Naive thymus-derived CD4-positive, alpha-beta T cell (primary cell): ENCODE measurements around the gene ATP8B3. TPM values are rescaled to one million over a fixed set of nuclear protein-coding genes. Genes with fewer than 3 reads are reported as not detected.

Experiments
- ATAC-seq: fragments of 150-1000 bp; cut with Tn5 transposase; 2 replicates; pipeline ENCODE4 v1.10.0; 2021; ENCODE audit warnings: mild to moderate bottlenecking, moderate library complexity
- CTCF ChIA-PET: fragments of 350-600 bp; sonication (Branson Sonifier 250); formaldehyde crosslinking; loops from one replicate; lab custom pipeline; 2021; ENCODE audit warnings: antibody characterized with exemption; lab: Charles Lee
- POLR2A ChIA-PET: fragments of 350-600 bp; sonication (Branson Sonifier 250); formaldehyde crosslinking; loops from one replicate; lab custom pipeline; 2021; ENCODE audit warnings: antibody characterized with exemption, inconsistent platforms; lab: Charles Lee
- DNase-seq, 9 donors: peaks; one replicate each; pipeline versions ENCODE4 v3.0.0 to v3.0.0-alpha.2; 2020 to 2022; ENCODE audit warnings: mixed read lengths in 1 of 9
- H3K27ac ChIP-seq: one replicate; pipeline ENCODE4 v1.7.0; 2013; ENCODE audit warnings: mild to moderate bottlenecking, low read depth, low read length, moderate library complexity
- H3K27me3 ChIP-seq, 2 donors: one replicate each; pipeline ENCODE4 v1.7.0; 2013; ENCODE audit warnings: low read length in 2 of 2, mild to moderate bottlenecking in 2 of 2, moderate library complexity in 2 of 2; ENCODE audit not compliant: control insufficient read depth in 2 of 2, insufficient read depth in 2 of 2
- H3K36me3 ChIP-seq, 3 experiments: 1 replicate in 2 of 3; 2 replicates in 1 of 3; pipeline ENCODE4 v1.7.0; 2013; ENCODE audit warnings: low read length in 3 of 3, mild to moderate bottlenecking in 3 of 3, moderate library complexity in 1 of 3; ENCODE audit not compliant: insufficient read depth in 3 of 3, control insufficient read depth in 2 of 3
- H3K4me1 ChIP-seq, 2 donors: one replicate each; pipeline ENCODE4 v1.7.0; 2013; ENCODE audit warnings: low read length in 2 of 2, mild to moderate bottlenecking in 2 of 2, moderate library complexity in 1 of 2; ENCODE audit not compliant: control insufficient read depth in 2 of 2, insufficient read depth in 2 of 2
- H3K4me3 ChIP-seq: 2 replicates; pipeline ENCODE4 v1.7.0; 2013; ENCODE audit warnings: mild to moderate bottlenecking, low read length
- H3K9me3 ChIP-seq, 3 experiments: 1 replicate in 2 of 3; 2 replicates in 1 of 3; pipeline ENCODE4 v1.7.0; 2013; ENCODE audit warnings: low read length in 3 of 3; ENCODE audit not compliant: control insufficient read depth in 2 of 3
- H3K27ac Mint-ChIP-seq, 9 donors: one replicate each; pipeline ENCODE4 v1.8.0; 2020 to 2022; ENCODE audit warnings: mixed read lengths in 9 of 9, mild to moderate bottlenecking in 8 of 9, moderate library complexity in 5 of 9, inconsistent platforms in 2 of 9
- H3K27me3 Mint-ChIP-seq, 5 donors: one replicate each; pipeline ENCODE4 v1.8.0; 2021 to 2022; ENCODE audit warnings: mixed read lengths in 5 of 5, mild to moderate bottlenecking in 1 of 5
- H3K36me3 Mint-ChIP-seq, 5 donors: one replicate each; pipeline ENCODE4 v1.8.0; 2020 to 2022; ENCODE audit warnings: mixed read lengths in 5 of 5, mild to moderate bottlenecking in 3 of 5, inconsistent platforms in 1 of 5
- H3K4me1 Mint-ChIP-seq, 7 donors: one replicate each; pipeline ENCODE4 v1.8.0; 2020 to 2022; ENCODE audit warnings: mixed read lengths in 7 of 7, mild to moderate bottlenecking in 3 of 7, inconsistent platforms in 1 of 7
- H3K4me3 Mint-ChIP-seq, 10 donors: one replicate each; pipeline ENCODE4 v1.8.0; 2020 to 2022; ENCODE audit warnings: mild to moderate bottlenecking in 10 of 10, mixed read lengths in 10 of 10, moderate library complexity in 6 of 10, inconsistent platforms in 2 of 10
- H3K9me3 Mint-ChIP-seq, 11 donors: one replicate each; pipeline ENCODE4 v1.8.0; 2020 to 2022; ENCODE audit warnings: mixed read lengths in 11 of 11, mild to moderate bottlenecking in 4 of 11, inconsistent platforms in 1 of 11, moderate library complexity in 1 of 11
- intact Hi-C, 2 donors: fragments of 100-400 bp; cut with micrococcal nuclease; formaldehyde crosslinking; loops; one replicate each; pipeline ENCODE4 v1.15.1; 2023
- polyA plus RNA-seq, 2 donors: library from polyadenylated mRNA; unstranded; fragments of 300-500 nt; fragmentation: Illumina TruSeq; gene quantifications; one replicate each; pipeline ENCODE4 v1.2.3, GENCODE V29; 2021
- total RNA-seq, 6 experiments: library from RNA in 5 of 6; stranded (reverse) in 5 of 6; gene quantifications; 1 replicate in 5 of 6; 2 replicates in 1 of 6; pipeline ENCODE4 v1.2.3 and lab custom pipeline; 2021 to 2026

Gene ATP8B3
- total and polyA plus RNA-seq, 7 experiments from 2014 or later = 0.83 to 15.3 (median 3.2) TPM

GRCh38 chr19:1839658-1840540 lies 27.8 kb upstream of the ATP8B3 start:
- H3K27ac ChIP-seq = no peak overlapping the region
- Mint-ChIP-seq H3K27me3 (no peaks in the 10 kb centered on the region), H3K4me1 (peaks cover 19 to 68% (median 44%) of the 10 kb centered on the region in 7 donors), H3K4me3 (peak overlapping the region in 3 of 10 donors; percentile 18 to 23 (median 21)), H3K36me3 (no peaks in the 10 kb centered on the region), H3K27ac (peak overlapping the region in 2 of 9 donors; percentile 33 to 65), H3K9me3 (no peaks in the 10 kb centered on the region)
- ATAC-seq (no peak), DNase-seq (no peak)
- no peaks in the 10 kb centered on the region for H3K27me3 ChIP-seq
- no peak overlapping the region for H3K4me3 ChIP-seq
- CTCF ChIA-PET = no interaction called here
- POLR2A ChIA-PET = interaction anchor here (1.6 kb wide), 1 partner anchor 10 kb away, joined by 4 read pairs; no protein-coding TSS in a partner anchor
- H3K36me3 ChIP-seq = peaks cover 0 to 29% (median 0%) of the 10 kb centered on the region in 3 experiments
- intact Hi-C loops = no loop called here
- H3K9me3 ChIP-seq = no peaks in the 10 kb centered on the region
- H3K4me1 ChIP-seq = peaks cover 0 to 19% of the 10 kb centered on the region in 2 donors

GRCh38 chr19:1837625-1838105 lies 25.6 kb upstream of the ATP8B3 start:
- Mint-ChIP-seq H3K9me3 (no peaks in the 10 kb centered on the region), H3K4me3 (peak overlapping the region in 1 of 10 donors; percentile 23), H3K36me3 (no peaks in the 10 kb centered on the region), H3K27me3 (no peaks in the 10 kb centered on the region), H3K27ac (no peak overlapping the region), H3K4me1 (peaks cover 18 to 50% (median 35%) of the 10 kb centered on the region in 7 donors)
- Histone ChIP-seq H3K9me3 (no peaks in the 10 kb centered on the region), H3K36me3 (peaks cover 0 to 29% (median 0%) of the 10 kb centered on the region in 3 experiments), H3K4me3 (no peak overlapping the region), H3K27me3 (no peaks in the 10 kb centered on the region), H3K27ac (no peak overlapping the region), H3K4me1 (peaks cover 0 to under 1% of the 10 kb centered on the region in 2 donors)
- ChIA-PET POLR2A (no interaction called here), CTCF (interaction anchor here (0.6 to 2.5 kb wide), 5 partner anchors 9 to 508 kb away, joined by 3 to 21 read pairs (median 4); no protein-coding TSS in a partner anchor)
- peak; percentile 84 for ATAC-seq
- intact Hi-C loops = loop anchor here (1.0 kb wide), 1 partner anchor 11 kb away; the partner anchor contains the start of gene REXO1 (in 2 of the 2)
- DNase-seq = peak in 5 of 9 donors; percentile 31 to 75 (median 51)

DNA sequence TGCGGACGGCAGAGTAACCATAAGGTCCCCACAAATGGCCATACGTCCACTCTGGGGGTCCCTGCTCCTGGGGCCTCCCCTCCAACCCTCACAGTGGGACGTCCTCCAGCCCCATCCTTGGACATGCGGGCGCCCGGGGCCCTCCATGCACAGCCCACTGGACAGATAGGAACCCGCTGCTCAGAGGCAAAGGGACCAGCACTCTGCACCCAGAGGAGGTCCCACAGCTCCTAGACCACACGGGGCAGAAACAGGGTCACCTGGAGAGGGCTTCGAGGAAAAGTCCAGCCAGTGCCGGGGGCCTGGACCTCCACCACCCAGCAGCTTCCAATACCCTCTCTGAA lies 25.1 kb upstream of the ATP8B3 start:
- ATAC-seq (peak; percentile 4), DNase-seq (no peak)
- intact Hi-C loops = loop anchor here (1.0 kb wide), 1 partner anchor 11 kb away; the partner anchor contains the start of gene REXO1 (in 2 of the 2)
- ChIA-PET POLR2A (no interaction called here), CTCF (interaction anchor here (0.7 to 2.5 kb wide), 4 partner anchors 8 to 260 kb away, joined by 3 to 21 read pairs (median 5); no protein-coding TSS in a partner anchor)
- Mint-ChIP-seq H3K4me1 (peaks cover 17 to 46% (median 30%) of the 10 kb centered on the region in 7 donors), H3K27ac (no peak overlapping the region), H3K4me3 (no peak overlapping the region), H3K36me3 (no peaks in the 10 kb centered on the region), H3K27me3 (no peaks in the 10 kb centered on the region), H3K9me3 (no peaks in the 10 kb centered on the region)
- Histone ChIP-seq H3K36me3 (peaks cover 0 to 31% (median 0%) of the 10 kb centered on the region in 3 experiments), H3K27ac (no peak overlapping the region), H3K4me3 (no peak overlapping the region), H3K27me3 (no peaks in the 10 kb centered on the region), H3K4me1 (no peaks in the 10 kb centered on the region), H3K9me3 (no peaks in the 10 kb centered on the region)

- ChIA-PET POLR2A (interaction anchor here (0.7 kb wide), 1 partner anchor 76 kb away, joined by 3 read pairs; no protein-coding TSS in a partner anchor), CTCF (interaction anchor here (0.7 to 2.5 kb wide), 4 partner anchors 8 to 260 kb away, joined by 3 to 21 read pairs (median 5); no protein-coding TSS in a partner anchor)
- Mint-ChIP-seq H3K4me1 (peaks cover 13 to 41% (median 26%) of the 10 kb centered on the region in 7 donors), H3K27ac (no peak overlapping the region), H3K36me3 (no peaks in the 10 kb centered on the region), H3K27me3 (no peaks in the 10 kb centered on the region), H3K4me3 (no peak overlapping the region), H3K9me3 (no peaks in the 10 kb centered on the region)
- no peaks in the 10 kb centered on the region for H3K9me3 ChIP-seq
- no peak overlapping the region for H3K27ac ChIP-seq
- H3K27me3 ChIP-seq = no peaks in the 10 kb centered on the region
- H3K4me1 ChIP-seq = no peaks in the 10 kb centered on the region
- DNase-seq (no peak), ATAC-seq (no peak)
- intact Hi-C loops = loop anchor here (1.0 kb wide), 1 partner anchor 12 kb away; the partner anchor contains the start of gene REXO1 (in 2 of the 2)
- no peak overlapping the region for H3K4me3 ChIP-seq
- peaks cover 0 to 34% (median 0%) of the 10 kb centered on the region in 3 experiments for H3K36me3 ChIP-seq
Measured at GRCh38 chr19:1836458-1837221, 24.6 kb upstream of the ATP8B3 start.

DNA sequence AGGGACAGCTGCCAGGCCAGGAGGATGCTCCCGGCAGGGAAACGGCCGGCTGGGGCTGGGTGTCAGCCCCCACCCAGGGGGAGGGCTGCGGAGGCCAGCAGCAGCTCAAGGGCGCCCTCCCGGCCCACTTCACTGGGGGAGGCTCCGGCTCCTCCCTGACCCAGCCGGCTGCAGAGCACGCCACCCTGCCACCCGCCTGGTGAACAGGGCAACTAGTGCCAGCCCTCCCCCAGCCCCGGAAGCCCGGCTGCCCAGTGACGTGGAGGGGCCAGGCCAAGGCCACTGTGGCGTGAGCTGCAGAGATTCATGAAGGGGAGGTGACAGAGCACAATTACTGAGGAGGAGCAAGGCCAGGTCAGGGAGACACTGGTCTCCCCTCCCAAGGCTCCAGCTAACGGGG lies 21.5 kb upstream of the ATP8B3 start:
- H3K27me3 Mint-ChIP-seq = no peaks in the 10 kb centered on the region
- H3K27ac Mint-ChIP-seq = no peak overlapping the region
- H3K4me3 Mint-ChIP-seq = no peak overlapping the region
- no peak overlapping the region for H3K27ac ChIP-seq
- no peak for ATAC-seq
- POLR2A ChIA-PET = interaction anchor here (0.7 kb wide), 1 partner anchor 630 kb away, joined by 3 read pairs; no protein-coding TSS in a partner anchor
- DNase-seq = no peak
- CTCF ChIA-PET = no interaction called here
- no peaks in the 10 kb centered on the region for H3K27me3 ChIP-seq
- H3K4me3 ChIP-seq = no peak overlapping the region
- peaks cover 0 to 45% (median 3%) of the 10 kb centered on the region in 3 experiments for H3K36me3 ChIP-seq
- intact Hi-C loops = no loop called here
- H3K36me3 Mint-ChIP-seq = peaks cover 0 to 4% (median 0%) of the 10 kb centered on the region in 5 donors
- no peaks in the 10 kb centered on the region for H3K9me3 Mint-ChIP-seq
- H3K4me1 ChIP-seq = no peaks in the 10 kb centered on the region
- no peaks in the 10 kb centered on the region for H3K9me3 ChIP-seq
- H3K4me1 Mint-ChIP-seq = peaks cover 0 to 21% (median 10%) of the 10 kb centered on the region in 7 donors
